GM23338 (cell line): ENCODE data around the gene ARHGEF1. TPM values are rescaled to one million over a fixed set of nuclear protein-coding genes. Genes with fewer than 3 reads are reported as not detected.

ENCODE experiments used
- ATAC-seq: fragments of 200-7000 bp; cut with Tn5 transposase; 3 replicates; pipeline ENCODE4 v1.9.1; 2020
- DNase-seq: peaks from one replicate; pipeline ENCODE4 v3.0.0-alpha.2; 2015; ENCODE audit warnings: low spot score
- H2AFZ ChIP-seq: fragments of 200-600 bp; sonication (generic); 2 replicates; pipeline ENCODE4 v1.8.0; 2016; ENCODE audit warnings: antibody characterized with exemption, mild to moderate bottlenecking, moderate library complexity
- H3F3A ChIP-seq: fragments of 200-600 bp; sonication (generic); replicated peaks from 2 replicates; pipeline ENCODE4 v1.8.0; 2017; ENCODE audit warnings: antibody characterized with exemption, mixed run types, low read depth
- H3K27ac ChIP-seq: fragments of 200-600 bp; sonication (generic); 2 replicates; pipeline ENCODE4 v1.6.1; 2016; ENCODE audit warnings: low read depth
- H3K27me3 ChIP-seq: fragments of 200-600 bp; sonication (generic); 2 replicates; pipeline ENCODE4 v1.8.0; 2016; ENCODE audit warnings: mild to moderate bottlenecking, mixed run types, moderate library complexity; ENCODE audit not compliant: insufficient read depth
- H3K36me3 ChIP-seq: fragments of 200-600 bp; sonication (generic); 2 replicates; pipeline ENCODE4 v1.8.0; 2016; ENCODE audit warnings: mild to moderate bottlenecking; ENCODE audit not compliant: insufficient read depth
- H3K4me1 ChIP-seq: fragments of 200-600 bp; sonication (generic); 2 replicates; pipeline ENCODE4 v1.8.0; 2016; ENCODE audit warnings: mild to moderate bottlenecking, moderate library complexity; ENCODE audit not compliant: insufficient read depth
- H3K4me2 ChIP-seq: fragments of 200-600 bp; sonication (generic); 2 replicates; pipeline ENCODE4 v1.7.1; 2017; ENCODE audit warnings: mixed run types
- H3K4me3 ChIP-seq: fragments of 200-600 bp; sonication (generic); 2 replicates; pipeline ENCODE4 v1.6.1; 2016; ENCODE audit warnings: mixed run types
- H3K79me2 ChIP-seq: fragments of 200-600 bp; sonication (generic); replicated peaks from 2 replicates; pipeline ENCODE4 v1.8.0; 2017; ENCODE audit warnings: mild to moderate bottlenecking; ENCODE audit not compliant: insufficient read depth
- H3K9me2 ChIP-seq: fragments of 200-600 bp; sonication (generic); 2 replicates; pipeline ENCODE4 v1.8.0; 2017; ENCODE audit not compliant: insufficient read depth
- H4K20me1 ChIP-seq: fragments of 200-600 bp; sonication (generic); replicated peaks from 2 replicates; pipeline ENCODE4 v1.8.0; 2017; ENCODE audit warnings: mild to moderate bottlenecking; ENCODE audit not compliant: insufficient read depth
- H3K27ac Mint-ChIP-seq: 2 replicates; pipeline ENCODE4 v1.8.0; 2020; ENCODE audit warnings: inconsistent platforms, mild to moderate bottlenecking, moderate library complexity, mixed read lengths
- H3K27me3 Mint-ChIP-seq: 3 replicates; pipeline ENCODE4 v1.8.0; 2022; ENCODE audit warnings: low read depth, mild to moderate bottlenecking, moderate library complexity, mixed read lengths, inconsistent platforms; ENCODE audit not compliant: insufficient read depth, poor library complexity
- H3K36me3 Mint-ChIP-seq: 3 replicates; pipeline ENCODE4 v1.8.0; 2021; ENCODE audit warnings: low read depth, mild to moderate bottlenecking, inconsistent platforms, moderate library complexity, mixed read lengths
- H3K4me1 Mint-ChIP-seq: 3 replicates; pipeline ENCODE4 v1.8.0; 2020; ENCODE audit warnings: mild to moderate bottlenecking, inconsistent platforms, mixed read lengths
- H3K4me3 Mint-ChIP-seq: 3 replicates; pipeline ENCODE4 v1.8.0; 2021; ENCODE audit warnings: moderate library complexity, mild to moderate bottlenecking, inconsistent platforms, mixed read lengths
- H3K9me3 Mint-ChIP-seq: 3 replicates; pipeline ENCODE4 v1.8.0; 2020; ENCODE audit warnings: moderate library complexity, mild to moderate bottlenecking, inconsistent platforms, mixed read lengths
- CREB1 ChIP-seq: fragments of 250-450 bp; sonication (Bioruptor Pico); IDR thresholded peaks from 2 replicates; pipeline ENCODE4 v1.5.0; 2020; ENCODE audit warnings: low read depth, mild to moderate bottlenecking, moderate library complexity
- EZH2 ChIP-seq: fragments of 200-600 bp; sonication (generic); IDR thresholded peaks from one replicate; pipeline ENCODE4 v1.8.0; 2017; ENCODE audit warnings: antibody characterized with exemption, mild to moderate bottlenecking, low read depth; ENCODE audit not compliant: unreplicated experiment
- EZH2phosphoT487 ChIP-seq: fragments of 200-600 bp; sonication (generic); IDR thresholded peaks from one replicate; pipeline ENCODE4 v1.8.1; 2018; ENCODE audit warnings: antibody characterized with exemption; ENCODE audit not compliant: unreplicated experiment
- JUNB ChIP-seq: IDR thresholded peaks from one replicate; pipeline ENCODE4 v1.6.1; 2016; ENCODE audit warnings: antibody characterized with exemption; ENCODE audit not compliant: unreplicated experiment
- NANOG ChIP-seq: IDR thresholded peaks from 2 replicates; pipeline ENCODE4 v1.6.1; 2016; ENCODE audit warnings: antibody characterized with exemption, borderline replicate concordance
- POLR2AphosphoS5 ChIP-seq: IDR thresholded peaks from 2 replicates; pipeline ENCODE4 v1.6.1; 2016; ENCODE audit warnings: antibody characterized with exemption, low read depth
- REST ChIP-seq: IDR thresholded peaks from one replicate; pipeline ENCODE4 v1.6.1; 2018; ENCODE audit warnings: antibody characterized with exemption; ENCODE audit not compliant: unreplicated experiment
- STAT1 ChIP-seq: IDR thresholded peaks from one replicate; pipeline ENCODE4 v1.6.1; 2016; ENCODE audit warnings: antibody characterized with exemption; ENCODE audit not compliant: unreplicated experiment
- ZNF114 ChIP-seq: fragments of 250-450 bp; sonication (Bioruptor Pico); IDR thresholded peaks from 2 replicates; pipeline ENCODE4 v1.5.0; 2020; ENCODE audit warnings: mild to moderate bottlenecking, moderate library complexity
- ZNF331 ChIP-seq: fragments of 250-450 bp; sonication (Bioruptor Pico); IDR thresholded peaks from 2 replicates; pipeline ENCODE4 v1.5.0; 2020; ENCODE audit warnings: low read depth, mild to moderate bottlenecking, moderate library complexity
- polyA plus RNA-seq: library from polyadenylated mRNA; unstranded; fragments of >200 nt; fragmentation: Nextera tagmentation; extraction: Ambion mirVana; gene quantifications from 2 replicates; pipeline ENCODE4 v1.2.1, GENCODE V29; 2016
- total RNA-seq: library from RNA; depleted of rRNA; stranded (reverse); fragments of >200 nt; shearing (Covaris generic); gene quantifications from 2 replicates; pipeline ENCODE4 v1.2.3, GENCODE V29; 2014
- TF ChIP-seq, protein P1 (sequence below): IDR thresholded peaks from 2 replicates; pipeline ENCODE4 v1.6.1; 2016; ENCODE audit warnings: antibody characterized with exemption
- TF ChIP-seq, protein P2 (sequence below), 2 experiments: fragments of 200-600 bp in 1 of 2; sonication (generic) in 1 of 2; conservative IDR thresholded peaks; 2 replicates each; pipeline versions ENCODE4 v1.5.1 to v1.6.1; 2016 to 2017; ENCODE audit warnings: antibody characterized with exemption in 2 of 2, low read depth in 2 of 2, mild to moderate bottlenecking in 2 of 2, moderate library complexity in 1 of 2
- TF ChIP-seq, protein P3 (sequence below): fragments of 250-450 bp; sonication (Bioruptor Pico); IDR thresholded peaks from 2 replicates; pipeline ENCODE4 v1.5.0; 2020; ENCODE audit warnings: mild to moderate bottlenecking, moderate library complexity

The ARHGEF1 gene
- total and polyA plus RNA-seq, 2 experiments from 2014 or later, result 41.3 to 44.7 TPM

GRCh38 chr19:41918653-41919244 lies 35.8 kb downstream of the ARHGEF1 start:
- peaks cover 12% of the 10 kb centered on the region for H3F3A ChIP-seq
- H3K79me2 ChIP-seq, result no peaks in the 10 kb centered on the region
- DNase-seq (no peak), ATAC-seq (no peak)
- no peaks in the 10 kb centered on the region; the same call in 2 of the 3 replicates for H3K36me3 Mint-ChIP-seq
- no peak overlapping the region for H2AFZ ChIP-seq
- H3K9me2 ChIP-seq, result no peaks in the 10 kb centered on the region
- H3K27ac Mint-ChIP-seq, result no peak overlapping the region
- peaks cover 3% of the 10 kb centered on the region; the same call in 1 of the 2 replicates for H4K20me1 ChIP-seq
- peaks cover 13% of the 10 kb centered on the region for H3K4me1 Mint-ChIP-seq
- no peak overlapping the region for H3K4me3 ChIP-seq
- peaks cover 3% of the 10 kb centered on the region; the same call in 1 of the 3 replicates for H3K9me3 Mint-ChIP-seq
- no peak overlapping the region for H3K4me3 Mint-ChIP-seq
- peaks cover 9% of the 10 kb centered on the region; the same call in 1 of the 2 replicates for H3K4me1 ChIP-seq
- TF ChIP-seq CREB1 (no peak), NANOG (no peak), EZH2 (no peak), ZNF114 (no peak), ZNF331 (CRISPR knock-in tag) (no peak), STAT1 (no peak), EZH2phosphoT487 (no peak), JUNB (no peak), POLR2AphosphoS5 (no peak), REST (no peak)
- TF ChIP-seq, protein P1, sequence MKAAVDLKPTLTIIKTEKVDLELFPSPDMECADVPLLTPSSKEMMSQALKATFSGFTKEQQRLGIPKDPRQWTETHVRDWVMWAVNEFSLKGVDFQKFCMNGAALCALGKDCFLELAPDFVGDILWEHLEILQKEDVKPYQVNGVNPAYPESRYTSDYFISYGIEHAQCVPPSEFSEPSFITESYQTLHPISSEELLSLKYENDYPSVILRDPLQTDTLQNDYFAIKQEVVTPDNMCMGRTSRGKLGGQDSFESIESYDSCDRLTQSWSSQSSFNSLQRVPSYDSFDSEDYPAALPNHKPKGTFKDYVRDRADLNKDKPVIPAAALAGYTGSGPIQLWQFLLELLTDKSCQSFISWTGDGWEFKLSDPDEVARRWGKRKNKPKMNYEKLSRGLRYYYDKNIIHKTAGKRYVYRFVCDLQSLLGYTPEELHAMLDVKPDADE, result no peak
- TF ChIP-seq, protein P2, sequence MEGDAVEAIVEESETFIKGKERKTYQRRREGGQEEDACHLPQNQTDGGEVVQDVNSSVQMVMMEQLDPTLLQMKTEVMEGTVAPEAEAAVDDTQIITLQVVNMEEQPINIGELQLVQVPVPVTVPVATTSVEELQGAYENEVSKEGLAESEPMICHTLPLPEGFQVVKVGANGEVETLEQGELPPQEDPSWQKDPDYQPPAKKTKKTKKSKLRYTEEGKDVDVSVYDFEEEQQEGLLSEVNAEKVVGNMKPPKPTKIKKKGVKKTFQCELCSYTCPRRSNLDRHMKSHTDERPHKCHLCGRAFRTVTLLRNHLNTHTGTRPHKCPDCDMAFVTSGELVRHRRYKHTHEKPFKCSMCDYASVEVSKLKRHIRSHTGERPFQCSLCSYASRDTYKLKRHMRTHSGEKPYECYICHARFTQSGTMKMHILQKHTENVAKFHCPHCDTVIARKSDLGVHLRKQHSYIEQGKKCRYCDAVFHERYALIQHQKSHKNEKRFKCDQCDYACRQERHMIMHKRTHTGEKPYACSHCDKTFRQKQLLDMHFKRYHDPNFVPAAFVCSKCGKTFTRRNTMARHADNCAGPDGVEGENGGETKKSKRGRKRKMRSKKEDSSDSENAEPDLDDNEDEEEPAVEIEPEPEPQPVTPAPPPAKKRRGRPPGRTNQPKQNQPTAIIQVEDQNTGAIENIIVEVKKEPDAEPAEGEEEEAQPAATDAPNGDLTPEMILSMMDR (conservative IDR thresholded peaks at IDR 0.05; ENCODE audit: low read depth in 2 of 2), result no peak
- TF ChIP-seq, protein P3, sequence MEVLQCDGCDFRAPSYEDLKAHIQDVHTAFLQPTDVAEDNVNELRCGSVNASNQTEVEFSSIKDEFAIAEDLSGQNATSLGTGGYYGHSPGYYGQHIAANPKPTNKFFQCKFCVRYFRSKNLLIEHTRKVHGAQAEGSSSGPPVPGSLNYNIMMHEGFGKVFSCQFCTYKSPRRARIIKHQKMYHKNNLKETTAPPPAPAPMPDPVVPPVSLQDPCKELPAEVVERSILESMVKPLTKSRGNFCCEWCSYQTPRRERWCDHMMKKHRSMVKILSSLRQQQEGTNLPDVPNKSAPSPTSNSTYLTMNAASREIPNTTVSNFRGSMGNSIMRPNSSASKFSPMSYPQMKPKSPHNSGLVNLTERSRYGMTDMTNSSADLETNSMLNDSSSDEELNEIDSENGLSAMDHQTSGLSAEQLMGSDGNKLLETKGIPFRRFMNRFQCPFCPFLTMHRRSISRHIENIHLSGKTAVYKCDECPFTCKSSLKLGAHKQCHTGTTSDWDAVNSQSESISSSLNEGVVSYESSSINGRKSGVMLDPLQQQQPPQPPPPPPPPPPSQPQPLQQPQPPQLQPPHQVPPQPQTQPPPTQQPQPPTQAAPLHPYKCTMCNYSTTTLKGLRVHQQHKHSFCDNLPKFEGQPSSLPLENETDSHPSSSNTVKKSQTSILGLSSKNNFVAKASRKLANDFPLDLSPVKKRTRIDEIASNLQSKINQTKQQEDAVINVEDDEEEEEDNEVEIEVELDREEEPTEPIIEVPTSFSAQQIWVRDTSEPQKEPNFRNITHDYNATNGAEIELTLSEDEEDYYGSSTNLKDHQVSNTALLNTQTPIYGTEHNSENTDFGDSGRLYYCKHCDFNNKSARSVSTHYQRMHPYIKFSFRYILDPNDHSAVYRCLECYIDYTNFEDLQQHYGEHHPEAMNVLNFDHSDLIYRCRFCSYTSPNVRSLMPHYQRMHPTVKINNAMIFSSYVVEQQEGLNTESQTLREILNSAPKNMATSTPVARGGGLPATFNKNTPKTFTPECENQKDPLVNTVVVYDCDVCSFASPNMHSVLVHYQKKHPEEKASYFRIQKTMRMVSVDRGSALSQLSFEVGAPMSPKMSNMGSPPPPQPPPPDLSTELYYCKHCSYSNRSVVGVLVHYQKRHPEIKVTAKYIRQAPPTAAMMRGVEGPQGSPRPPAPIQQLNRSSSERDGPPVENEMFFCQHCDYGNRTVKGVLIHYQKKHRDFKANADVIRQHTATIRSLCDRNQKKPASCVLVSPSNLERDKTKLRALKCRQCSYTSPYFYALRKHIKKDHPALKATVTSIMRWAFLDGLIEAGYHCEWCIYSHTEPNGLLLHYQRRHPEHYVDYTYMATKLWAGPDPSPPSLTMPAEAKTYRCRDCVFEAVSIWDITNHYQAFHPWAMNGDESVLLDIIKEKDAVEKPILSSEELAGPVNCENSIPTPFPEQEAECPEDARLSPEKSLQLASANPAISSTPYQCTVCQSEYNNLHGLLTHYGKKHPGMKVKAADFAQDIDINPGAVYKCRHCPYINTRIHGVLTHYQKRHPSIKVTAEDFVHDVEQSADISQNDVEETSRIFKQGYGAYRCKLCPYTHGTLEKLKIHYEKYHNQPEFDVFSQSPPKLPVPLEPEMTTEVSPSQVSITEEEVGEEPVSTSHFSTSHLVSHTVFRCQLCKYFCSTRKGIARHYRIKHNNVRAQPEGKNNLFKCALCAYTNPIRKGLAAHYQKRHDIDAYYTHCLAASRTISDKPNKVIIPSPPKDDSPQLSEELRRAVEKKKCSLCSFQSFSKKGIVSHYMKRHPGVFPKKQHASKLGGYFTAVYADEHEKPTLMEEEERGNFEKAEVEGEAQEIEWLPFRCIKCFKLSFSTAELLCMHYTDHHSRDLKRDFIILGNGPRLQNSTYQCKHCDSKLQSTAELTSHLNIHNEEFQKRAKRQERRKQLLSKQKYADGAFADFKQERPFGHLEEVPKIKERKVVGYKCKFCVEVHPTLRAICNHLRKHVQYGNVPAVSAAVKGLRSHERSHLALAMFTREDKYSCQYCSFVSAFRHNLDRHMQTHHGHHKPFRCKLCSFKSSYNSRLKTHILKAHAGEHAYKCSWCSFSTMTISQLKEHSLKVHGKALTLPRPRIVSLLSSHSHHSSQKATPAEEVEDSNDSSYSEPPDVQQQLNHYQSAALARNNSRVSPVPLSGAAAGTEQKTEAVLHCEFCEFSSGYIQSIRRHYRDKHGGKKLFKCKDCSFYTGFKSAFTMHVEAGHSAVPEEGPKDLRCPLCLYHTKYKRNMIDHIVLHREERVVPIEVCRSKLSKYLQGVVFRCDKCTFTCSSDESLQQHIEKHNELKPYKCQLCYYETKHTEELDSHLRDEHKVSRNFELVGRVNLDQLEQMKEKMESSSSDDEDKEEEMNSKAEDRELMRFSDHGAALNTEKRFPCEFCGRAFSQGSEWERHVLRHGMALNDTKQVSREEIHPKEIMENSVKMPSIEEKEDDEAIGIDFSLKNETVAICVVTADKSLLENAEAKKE (CRISPR knock-in tag), result no peak
- H3K36me3 ChIP-seq, result no peaks in the 10 kb centered on the region
- H3K4me2 ChIP-seq, result no peak overlapping the region
- H3K27me3 ChIP-seq, result peaks cover 98% of the 10 kb centered on the region
- no peak overlapping the region for H3K27ac ChIP-seq
- peaks cover 17% of the 10 kb centered on the region for H3K27me3 Mint-ChIP-seq
